GM12801 (cell line): Measurements from ENCODE around the gene ZNF724.

ENCODE experiments used
- CTCF ChIP-seq: IDR thresholded peaks from one replicate; pipeline ENCODE4 v1.5.1; 2011; ENCODE audit warnings: control low read depth; ENCODE audit not compliant: insufficient read length; ENCODE audit errors: extremely low read depth

ZNF724 gene

DNA sequence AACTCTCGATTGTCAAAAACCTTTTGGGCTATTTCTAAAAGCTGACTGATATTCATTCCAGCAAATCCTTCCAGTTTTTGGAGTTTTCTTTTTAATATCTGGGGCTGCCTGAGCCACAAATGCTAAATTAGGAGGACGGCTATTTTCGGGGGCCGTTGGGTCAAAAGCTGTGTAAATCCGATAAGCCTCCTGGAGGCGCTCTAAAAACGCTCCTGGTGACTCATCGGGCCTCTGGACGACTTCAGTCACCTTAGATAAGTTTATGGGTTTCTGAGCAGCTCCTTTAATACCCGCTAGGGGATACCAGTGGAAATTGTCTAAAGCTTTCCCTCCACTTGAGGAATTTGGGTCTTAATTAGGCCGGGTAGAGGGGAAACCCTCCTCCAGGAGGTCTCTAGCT lies 66.9 kb downstream of the ZNF724 start:
- no peak for TF ChIP-seq CTCF
